Heart left ventricle (tissue), 16 donors: ENCODE results near the gene NUTM2F. TPM values are rescaled to one million over a fixed set of nuclear protein-coding genes. Genes with fewer than 3 reads are reported as not detected.
"Not testable (repeated sequence)": the region's sequence is repeated elsewhere in the genome, so short reads cannot be mapped to it uniquely, and the experiment has no call there.

Experiments used
- ATAC-seq, 4 donors: fragments of 200-7000 bp; cut with Tn5 transposase; one replicate each; pipeline ENCODE4 v1.9.1; 2020 to 2022; ENCODE audit warnings: moderate library complexity in 4 of 4, mild to moderate bottlenecking in 3 of 4, moderate number of reproducible peaks in 1 of 4
- DNase-seq, 5 donors: peaks; one replicate each; pipeline ENCODE4 v3.0.0-alpha.2; 2020
- H3K27ac ChIP-seq, 12 donors: fragments of 200-600 bp; sonication (generic) in 4 of 12; one replicate each; pipeline versions ENCODE4 v1.5.0 to v1.8.0; 2016 to 2022; ENCODE audit warnings: mild to moderate bottlenecking in 2 of 12
- H3K27me3 ChIP-seq, 9 donors: fragments of 200-600 bp; sonication (generic) in 2 of 9; one replicate each; pipeline versions ENCODE4 v1.5.1 to v1.8.0; 2016 to 2022; ENCODE audit warnings: mild to moderate bottlenecking in 3 of 9
- H3K36me3 ChIP-seq, 9 donors: fragments of 200-600 bp; sonication (generic) in 2 of 9; one replicate each; pipeline versions ENCODE4 v1.5.0 to v1.8.0; 2018 to 2022; ENCODE audit warnings: mild to moderate bottlenecking in 2 of 9
- H3K4me1 ChIP-seq, 12 donors: fragments of 200-600 bp; sonication (generic) in 4 of 12; one replicate each; pipeline versions ENCODE4 v1.5.0 to v1.8.0; 2016 to 2022; ENCODE audit warnings: mild to moderate bottlenecking in 3 of 12
- H3K4me3 ChIP-seq, 12 donors: fragments of 200-600 bp; sonication (generic) in 4 of 12; one replicate each; pipeline versions ENCODE4 v1.5.0 to v1.8.0; 2017 to 2022; ENCODE audit warnings: mild to moderate bottlenecking in 9 of 12, moderate library complexity in 4 of 12
- H3K9me3 ChIP-seq, 12 donors: fragments of 200-600 bp; sonication (generic) in 4 of 12; one replicate each; pipeline versions ENCODE4 v1.5.0 to v1.8.0; 2016 to 2022; ENCODE audit warnings: mild to moderate bottlenecking in 1 of 12
- CTCF ChIP-seq, 12 donors: fragments of 200-600 bp; sonication (generic) in 4 of 12; IDR thresholded peaks; one replicate each; pipeline versions ENCODE4 v1.5.0 to v1.8.0; 2018 to 2022; ENCODE audit warnings: antibody characterized with exemption in 12 of 12, mild to moderate bottlenecking in 5 of 12
- POLR2A ChIP-seq, 2 donors: fragments of 450-650 bp; IDR thresholded peaks; one replicate each; pipeline ENCODE4 v1.6.1; 2017; ENCODE audit warnings: antibody characterized with exemption in 2 of 2, mild to moderate bottlenecking in 2 of 2, moderate library complexity in 2 of 2
- WGBS, 4 donors: extraction: QIAGEN DNeasy Blood & Tissue Kit in 2 of 4; methylation state at CpG; one replicate each; pipeline versions ENCODE4 v1.1.5 to v1.1.7; 2013 to 2018; 5-methylcytosine and 5-hydroxymethylcytosine counted together
- intact Hi-C, 10 donors: fragments of 100-400 bp; cut with DNase I; formaldehyde crosslinking; loops; one replicate each; pipeline versions ENCODE4 v1.11.1 to v1.14.2; 2022
- polyA plus RNA-seq, 2 donors: library from polyadenylated mRNA; stranded (reverse); fragments of 200-250 nt; gene quantifications; one replicate each; pipeline ENCODE4 v1.2.3, GENCODE V29; 2013
- total RNA-seq, 9 donors: library from RNA; depleted of rRNA in 2 of 9; stranded (reverse); fragments of >200 nt in 2 of 9; fragmentation: NEBNext Ultra II Directional in 3 of 9; extraction: Animal tissue kit (Norgen Biotek cat#: 25700) in 3 of 9; gene quantifications; one replicate each; pipeline versions ENCODE4 v1.1.0 to v1.2.4, GENCODE V29; 2016 to 2023
- donor health status: ischemic (EF 13 %, LVEDD 7.1; RV severe dilation, severe dysfunction).
- donor health status: healthy with polysubstance abuse.
- donor health status: DM: no; HTN: yes; CAD: no.
- donor health status: DM: no; HTN: no; CAD: no.
- donor health status: ischemic (EF 25% LVEDD 6.9; RV normal size, moderate dysfunction).
- donor health status: ischemic (EF 25% LVEDD 5.7; RV mildly dilated, moderate dysfunction).
- donor health status: healthy.
- donor health status: DM: yes; HTN: yes; CAD: no.
- donor health status: ischemic (EF 35%, LVEDD 5.7; RV mildly dilated, moderate dysfunction).
- donor health status: nonischemic (EF 11% LVEDD 7.7; RV severe dilation, severe dysfunction).
- donor health status: DM: yes; HTN: yes; CAD: no.
- donor health status: PGD.
- donor health status: ischemic (EF 29% LVEDD 5.4; RV normal size, mild dysfunction).
- donor health status: nonischemic (EF 23%, LVEDD 6.1; RV moderate dilation, normal function).

The NUTM2F gene
- total and polyA plus RNA-seq, 11 donors, result not detected

GRCh38 chr9:94315034-94315984, 13.1 kb downstream of the NUTM2F start:
- intact Hi-C loops, H3K36me3 ChIP-seq, H3K4me3 ChIP-seq, DNase-seq, H3K27ac ChIP-seq, H3K9me3 ChIP-seq, H3K27me3 ChIP-seq, H3K4me1 ChIP-seq: not testable (repeated sequence)
- ATAC-seq, result peak in 2 of 4 donors; percentile 41 to 45
- WGBS, 4 donors, result 94 to 97% methylated on average over 5 to 6 of the region's 15 CpGs; no CpG with 5 or more reads in 2 of the 4 donors

GRCh38 chr9:94303321-94303720, 25.1 kb downstream of the NUTM2F start:
- Histone ChIP-seq H3K4me1 (no peaks in the 10 kb centered on the region), H3K27me3 (no peaks in the 10 kb centered on the region), H3K36me3 (peaks cover 0 to 8% (median 0%) of the 10 kb centered on the region in 9 donors), H3K9me3 (no peaks in the 10 kb centered on the region), H3K27ac (no peak overlapping the region), H3K4me3 (no peak overlapping the region)
- TF ChIP-seq CTCF (IDR thresholded peaks at IDR 0.05) (no peak), POLR2A (IDR thresholded peaks at IDR 0.05) (no peak)
- ATAC-seq (no peak), DNase-seq (no peak)
- intact Hi-C loops, result no loop called here

GRCh38 chr9:94302426-94302825, 26.0 kb downstream of the NUTM2F start:
- WGBS, 4 donors, result 94 to 97% (median 95%) methylated on average over 4 of the region's 4 CpGs
- ATAC-seq (no peak), DNase-seq (no peak)
- Histone ChIP-seq H3K27me3 (no peaks in the 10 kb centered on the region), H3K36me3 (peaks cover 0 to 8% (median 0%) of the 10 kb centered on the region in 9 donors), H3K4me1 (no peaks in the 10 kb centered on the region), H3K4me3 (no peak overlapping the region), H3K9me3 (no peaks in the 10 kb centered on the region), H3K27ac (no peak overlapping the region)
- intact Hi-C loops, result no loop called here
- TF ChIP-seq CTCF (IDR thresholded peaks at IDR 0.05) (no peak), POLR2A (IDR thresholded peaks at IDR 0.05) (no peak)

GRCh38 chr9:94301583-94301982, 26.9 kb downstream of the NUTM2F start:
- TF ChIP-seq CTCF (IDR thresholded peaks at IDR 0.05) (no peak), POLR2A (IDR thresholded peaks at IDR 0.05) (no peak)
- H3K27me3 ChIP-seq, result no peaks in the 10 kb centered on the region
- ATAC-seq, result no peak
- DNase-seq, result no peak
- H3K4me3 ChIP-seq, result no peak overlapping the region
- H3K9me3 ChIP-seq, result no peaks in the 10 kb centered on the region
- intact Hi-C loops, result no loop called here
- H3K4me1 ChIP-seq, result no peaks in the 10 kb centered on the region
- H3K36me3 ChIP-seq, result peaks cover 0 to 8% (median 2%) of the 10 kb centered on the region in 9 donors
- H3K27ac ChIP-seq, result no peak overlapping the region
- WGBS, 4 donors, result 87 to 91% (median 89%) methylated on average over 5 of the region's 5 CpGs
